HG03097 (cell line): ENCODE measurements around the gene ARHGAP25.

Experiments used
- ATAC-seq: cut with Tn5 transposase; IDR thresholded peaks from one replicate; pipeline ENCODE4 v1.9.1; 2021; ENCODE audit not compliant: unreplicated experiment, low FRiP score

Gene ARHGAP25

GRCh38 chr2:68734688-68735525 lies at the start of gene ARHGAP25:
Gene ARHGAP25, plus strand, starts transcription at chr2:68734811. Its CDS starts 389 bp downstream, at chr2:68735200.
- peak; percentile 56 for ATAC-seq

GRCh38 chr2:68686178-68686577 lies 48.4 kb upstream of the ARHGAP25 start:
- no peak for ATAC-seq

GRCh38 chr2:68687018-68687417 lies 47.6 kb upstream of the ARHGAP25 start:
- ATAC-seq: no peak

GRCh38 chr2:68689553-68690537 lies 44.8 kb upstream of the ARHGAP25 start:
- ATAC-seq: peak; percentile 84

GRCh38 chr2:68690851-68691250 lies 43.8 kb upstream of the ARHGAP25 start:
- ATAC-seq: no peak

- ATAC-seq: no peak
Measured at GRCh38 chr2:68692511-68692910, 42.1 kb upstream of the ARHGAP25 start.

- no peak for ATAC-seq
Measured at GRCh38 chr2:68693951-68694350, 40.7 kb upstream of the ARHGAP25 start.

GRCh38 chr2:68695971-68696370 lies 38.6 kb upstream of the ARHGAP25 start:
- no peak for ATAC-seq

- ATAC-seq: no peak
Measured at GRCh38 chr2:68696554-68696953, 38.1 kb upstream of the ARHGAP25 start.

- no peak for ATAC-seq
Measured at GRCh38 chr2:68698567-68699377, 35.8 kb upstream of the ARHGAP25 start.

- no peak for ATAC-seq
Measured at GRCh38 chr2:68700560-68700959, 34.1 kb upstream of the ARHGAP25 start.

GRCh38 chr2:68706637-68707036 lies 28.0 kb upstream of the ARHGAP25 start:
- no peak for ATAC-seq

- no peak for ATAC-seq
Measured at GRCh38 chr2:68708629-68709028, 26.0 kb upstream of the ARHGAP25 start.

- no peak for ATAC-seq
Measured at GRCh38 chr2:68709421-68709911, 25.1 kb upstream of the ARHGAP25 start.

- no peak for ATAC-seq
Measured at GRCh38 chr2:68710336-68710735, 24.3 kb upstream of the ARHGAP25 start.

- ATAC-seq: no peak
Measured at GRCh38 chr2:68710756-68711155, 23.9 kb upstream of the ARHGAP25 start.

- peak; percentile 64 for ATAC-seq
Measured at GRCh38 chr2:68714866-68715265, 19.7 kb upstream of the ARHGAP25 start.

GRCh38 chr2:68715353-68716041 lies 19.1 kb upstream of the ARHGAP25 start:
- ATAC-seq: peak; percentile 12

GRCh38 chr2:68716604-68717304 lies 17.9 kb upstream of the ARHGAP25 start:
- no peak for ATAC-seq
